Lower leg skin (tissue), 4 donors: ENCODE data around the gene CHD3. TPM values are rescaled to one million over a fixed set of nuclear protein-coding genes. Genes with fewer than 3 reads are reported as not detected.

Experiments used
- DNase-seq, 2 donors: peaks; one replicate each; pipeline ENCODE4 v3.0.0-alpha.2; 2019; ENCODE audit warnings: low spot score in 2 of 2
- H3K4me3 ChIP-seq: fragments of 200-600 bp; sonication (generic); 2 replicates; pipeline ENCODE4 v1.5.1; 2017; ENCODE audit warnings: mild to moderate bottlenecking, low read depth; ENCODE audit not compliant: poor library complexity, severe bottlenecking
- POLR2A ChIP-seq, 2 donors: fragments of 450-650 bp; IDR thresholded peaks; one replicate each; pipeline ENCODE4 v1.6.1; 2016 to 2017; ENCODE audit warnings: antibody characterized with exemption in 2 of 2, mild to moderate bottlenecking in 1 of 2, moderate library complexity in 1 of 2
- WGBS, 2 donors: methylation state at CpG; one replicate each; pipeline ENCODE4 v1.1.5; 2018; 5-methylcytosine and 5-hydroxymethylcytosine counted together
- intact Hi-C: fragments of 100-400 bp; cut with DNase I; formaldehyde crosslinking; loops from one replicate; pipeline ENCODE4 v1.15.0; 2023; ENCODE audit warnings: low total_unique reads
- total RNA-seq, 4 donors: library from RNA; depleted of rRNA; stranded (reverse); fragments of >200 nt; gene quantifications; one replicate each; pipeline ENCODE4 v1.1.0, GENCODE V29; 2016
- TF ChIP-seq, protein P1 (sequence below), 3 donors: fragments of 450-650 bp; IDR thresholded peaks; one replicate each; pipeline ENCODE4 v1.5.1; 2016; ENCODE audit warnings: antibody characterized with exemption in 3 of 3, mild to moderate bottlenecking in 3 of 3, moderate library complexity in 2 of 3

The CHD3 gene
- total RNA-seq, 4 donors from 2014 or later: 36.8 to 71.1 (median 54.8) TPM

DNA sequence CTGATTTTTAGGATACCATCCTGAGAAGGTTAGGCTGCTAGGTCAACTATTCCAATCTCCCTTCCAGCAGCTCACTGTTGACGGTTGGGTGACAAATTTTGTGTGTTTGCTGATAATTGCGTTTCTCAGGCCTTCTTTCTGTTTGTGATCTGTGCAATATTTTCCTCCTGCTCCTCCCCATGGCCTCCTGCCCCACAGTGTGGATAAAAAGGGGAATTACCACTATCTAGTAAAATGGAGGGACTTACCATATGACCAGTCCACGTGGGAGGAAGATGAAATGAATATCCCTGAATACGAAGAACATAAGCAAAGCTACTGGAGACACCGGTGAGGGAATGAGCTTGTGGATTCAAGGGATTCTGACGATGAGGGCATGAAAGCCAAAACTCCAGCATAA lies 9.2 kb downstream of the CHD3 start:
- TF ChIP-seq POLR2A (IDR thresholded peaks at IDR 0.05): no peak
- TF ChIP-seq, protein P1, sequence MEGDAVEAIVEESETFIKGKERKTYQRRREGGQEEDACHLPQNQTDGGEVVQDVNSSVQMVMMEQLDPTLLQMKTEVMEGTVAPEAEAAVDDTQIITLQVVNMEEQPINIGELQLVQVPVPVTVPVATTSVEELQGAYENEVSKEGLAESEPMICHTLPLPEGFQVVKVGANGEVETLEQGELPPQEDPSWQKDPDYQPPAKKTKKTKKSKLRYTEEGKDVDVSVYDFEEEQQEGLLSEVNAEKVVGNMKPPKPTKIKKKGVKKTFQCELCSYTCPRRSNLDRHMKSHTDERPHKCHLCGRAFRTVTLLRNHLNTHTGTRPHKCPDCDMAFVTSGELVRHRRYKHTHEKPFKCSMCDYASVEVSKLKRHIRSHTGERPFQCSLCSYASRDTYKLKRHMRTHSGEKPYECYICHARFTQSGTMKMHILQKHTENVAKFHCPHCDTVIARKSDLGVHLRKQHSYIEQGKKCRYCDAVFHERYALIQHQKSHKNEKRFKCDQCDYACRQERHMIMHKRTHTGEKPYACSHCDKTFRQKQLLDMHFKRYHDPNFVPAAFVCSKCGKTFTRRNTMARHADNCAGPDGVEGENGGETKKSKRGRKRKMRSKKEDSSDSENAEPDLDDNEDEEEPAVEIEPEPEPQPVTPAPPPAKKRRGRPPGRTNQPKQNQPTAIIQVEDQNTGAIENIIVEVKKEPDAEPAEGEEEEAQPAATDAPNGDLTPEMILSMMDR (IDR thresholded peaks at IDR 0.05): no peak

DNA sequence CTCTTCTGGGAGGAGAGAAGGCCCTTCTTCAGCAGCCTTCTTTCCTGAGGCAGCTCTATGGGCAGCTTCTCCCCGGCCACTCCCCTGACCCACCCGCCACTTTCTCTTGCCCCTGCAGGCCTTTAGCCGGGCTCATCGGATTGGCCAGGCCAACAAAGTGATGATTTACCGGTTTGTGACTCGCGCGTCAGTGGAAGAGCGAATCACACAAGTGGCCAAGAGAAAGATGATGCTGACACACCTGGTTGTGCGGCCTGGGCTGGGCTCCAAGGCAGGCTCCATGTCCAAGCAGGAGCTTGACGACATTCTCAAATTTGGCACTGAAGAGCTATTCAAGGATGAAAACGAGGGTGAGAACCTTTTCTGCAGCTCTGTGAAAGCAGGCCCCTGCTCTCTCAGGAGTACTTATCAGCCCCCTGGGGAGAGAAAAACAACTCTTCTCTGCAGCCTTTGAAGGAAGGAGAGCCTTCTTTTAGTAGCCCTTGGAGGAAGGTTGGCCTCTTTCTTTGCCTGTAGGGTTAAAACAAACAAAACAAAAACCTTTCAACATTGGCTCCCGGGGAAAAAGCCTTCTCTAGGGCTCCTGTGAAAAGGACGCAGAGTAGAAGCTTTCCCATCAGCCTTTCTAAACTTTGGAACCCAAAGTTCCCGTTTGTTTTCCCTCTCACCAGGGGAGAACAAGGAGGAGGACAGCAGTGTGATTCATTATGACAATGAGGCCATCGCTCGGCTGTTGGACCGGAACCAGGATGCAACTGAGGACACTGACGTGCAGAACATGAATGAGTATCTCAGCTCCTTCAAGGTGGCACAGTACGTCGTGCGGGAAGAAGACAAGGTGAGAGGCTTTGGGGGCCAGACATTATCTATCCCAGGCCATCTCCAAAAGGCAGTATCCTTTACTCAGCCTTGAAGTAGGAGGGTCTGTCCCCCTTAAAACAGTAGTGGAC lies 14.8 kb downstream of the CHD3 start:
- no peak for DNase-seq
- no peak overlapping the region for H3K4me3 ChIP-seq
- WGBS, 2 donors: 76 to 80% methylated on average over 22 of the region's 22 CpGs
- TF ChIP-seq, protein P1 (IDR thresholded peaks at IDR 0.05): no peak
- TF ChIP-seq POLR2A (IDR thresholded peaks at IDR 0.05): no peak
- intact Hi-C loops: no loop called here

More for the DNA sequence above, 9.2 kb downstream of the CHD3 start:
- peak in 1 of 2 donors; percentile 67 for DNase-seq
- 46 to 50% methylated on average over 6 of the region's 6 CpGs for WGBS, 2 donors
- intact Hi-C loops: loop anchor here (5.0 kb wide), 1 partner anchor 35 kb away; no protein-coding TSS in a partner anchor
- no peak overlapping the region for H3K4me3 ChIP-seq

DNA sequence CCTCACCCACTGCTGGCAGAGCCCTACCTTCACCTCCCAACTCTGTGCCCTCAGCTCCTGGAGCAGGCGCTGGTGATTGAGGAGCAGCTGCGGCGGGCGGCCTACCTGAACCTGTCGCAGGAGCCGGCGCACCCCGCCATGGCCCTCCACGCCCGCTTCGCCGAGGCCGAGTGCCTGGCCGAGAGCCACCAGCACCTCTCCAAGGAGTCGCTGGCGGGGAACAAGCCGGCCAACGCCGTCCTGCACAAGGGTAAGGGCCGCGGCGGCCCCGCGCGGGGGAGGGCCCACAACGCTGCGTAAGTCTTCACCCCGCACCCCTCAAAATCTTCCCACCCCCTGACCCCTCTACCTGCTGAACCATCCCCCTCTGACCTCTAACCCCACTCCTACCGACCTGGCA lies 20.5 kb downstream of the CHD3 start:
- 86 to 92% methylated on average over 29 of the region's 29 CpGs for WGBS, 2 donors
- intact Hi-C loops: no loop called here
- no peak for DNase-seq
- no peak overlapping the region for H3K4me3 ChIP-seq
- TF ChIP-seq, protein P1 (IDR thresholded peaks at IDR 0.05): no peak
- no peak for TF ChIP-seq POLR2A (IDR thresholded peaks at IDR 0.05)

DNA sequence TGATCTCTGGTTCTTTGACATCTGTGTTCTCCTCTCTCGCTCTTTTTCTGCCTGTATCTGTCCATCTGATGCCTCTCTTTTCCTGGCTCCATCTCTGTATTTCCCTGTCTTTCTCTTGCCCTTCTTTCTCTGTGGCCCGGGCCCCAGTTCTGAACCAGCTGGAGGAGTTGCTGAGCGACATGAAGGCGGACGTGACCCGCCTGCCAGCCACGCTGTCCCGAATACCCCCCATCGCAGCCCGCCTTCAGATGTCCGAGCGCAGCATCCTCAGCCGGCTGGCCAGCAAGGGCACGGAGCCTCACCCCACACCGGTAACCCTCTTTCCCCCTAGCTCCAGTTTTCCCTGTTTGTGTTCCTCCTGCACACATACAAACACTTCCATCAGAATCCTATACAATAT lies 21.7 kb downstream of the CHD3 start:
- WGBS, 2 donors: 91 to 95% methylated on average over 15 of the region's 15 CpGs
- no peak overlapping the region for H3K4me3 ChIP-seq
- no peak for DNase-seq
- intact Hi-C loops: loop anchor here (5.0 kb wide), 2 partner anchors 48 to 82 kb away; no protein-coding TSS in a partner anchor
- TF ChIP-seq, protein P1 (IDR thresholded peaks at IDR 0.05): no peak
- TF ChIP-seq POLR2A (IDR thresholded peaks at IDR 0.05): no peak

DNA sequence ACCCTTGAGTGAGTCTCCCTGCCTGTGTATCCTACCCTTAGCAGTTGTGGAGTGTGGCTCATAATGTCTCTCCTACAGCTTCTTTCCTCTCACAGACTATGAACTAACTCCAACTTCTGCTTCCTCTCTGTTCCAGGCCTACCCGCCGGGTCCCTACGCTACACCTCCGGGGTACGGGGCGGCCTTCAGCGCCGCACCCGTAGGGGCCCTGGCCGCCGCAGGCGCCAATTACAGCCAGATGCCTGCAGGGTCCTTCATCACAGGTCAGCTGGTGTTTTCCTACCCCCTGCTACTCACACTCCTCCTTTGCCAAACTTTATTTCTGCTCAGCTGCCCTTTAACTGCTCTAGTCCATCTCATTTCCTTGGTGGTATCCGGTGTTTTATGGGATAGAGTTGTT lies 22.1 kb downstream of the CHD3 start:
- DNase-seq: no peak
- H3K4me3 ChIP-seq: no peak overlapping the region
- intact Hi-C loops: loop anchor here (5.0 kb wide), 2 partner anchors 48 to 82 kb away; no protein-coding TSS in a partner anchor
- WGBS, 2 donors: 86 to 91% methylated on average over 13 of the region's 13 CpGs
- TF ChIP-seq, protein P1 (IDR thresholded peaks at IDR 0.05): no peak
- TF ChIP-seq POLR2A (IDR thresholded peaks at IDR 0.05): no peak
